Subcutaneous adipose tissue (tissue), 4 donors: ENCODE measurements around the gene MINK1. TPM values are rescaled to one million over a fixed set of nuclear protein-coding genes. Genes with fewer than 3 reads are reported as not detected.

ENCODE experiments used
- CTCF ChIP-seq: fragments of 450-650 bp; IDR thresholded peaks from one replicate; pipeline ENCODE4 v1.5.1; 2016; ENCODE audit warnings: low read depth, mild to moderate bottlenecking, control low read depth, antibody characterized with exemption, moderate library complexity
- total RNA-seq, 4 donors: library from RNA; depleted of rRNA; stranded (reverse); fragments of >200 nt; gene quantifications; one replicate each; pipeline ENCODE4 v1.1.0, GENCODE V29; 2016

Gene MINK1
- total RNA-seq: 10 to 100 TPM; 12.9 to 61.0 (median 28.2) TPM

GRCh38 chr17:4833178-4833940, at the start of gene MINK1:
TSS of gene MINK1 (plus strand) at chr17:4833340. CDS start at chr17:4833584, 244 bp downstream.
- TF ChIP-seq CTCF: no peak

GRCh38 chr17:4785311-4786105, 47.6 kb upstream of the MINK1 start:
- no peak for TF ChIP-seq CTCF

GRCh38 chr17:4786106-4786511, 47.0 kb upstream of the MINK1 start, which contains the start of gene VMO1:
TSS of gene VMO1 (minus strand) at chr17:4786364. CDS start at chr17:4786352, 12 bp downstream.
- TF ChIP-seq CTCF: no peak

- no peak for TF ChIP-seq CTCF
Observed at GRCh38 chr17:4786516-4786915, 46.6 kb upstream of the MINK1 start.

- no peak for TF ChIP-seq CTCF
Observed at GRCh38 chr17:4788159-4788806, 44.9 kb upstream of the MINK1 start.

GRCh38 chr17:4788807-4789700, 44.1 kb upstream of the MINK1 start, which contains the start of gene GLTPD2:
TSS of gene GLTPD2 (plus strand) at chr17:4788964. CDS start at chr17:4789012, 48 bp downstream.
- no peak for TF ChIP-seq CTCF
